Measurements from ENCODE around the gene TBC1D1. TPM values are rescaled to one million over a fixed set of nuclear protein-coding genes. Genes with fewer than 3 reads are reported as not detected.

Gene TBC1D1
- total RNA-seq, 4 donors from 2014 or later, result 15.9 to 24.0 (median 20.0) TPM

GRCh38 chr4:38102957-38103588, 212.2 kb downstream of the TBC1D1 start:
- H3K4me3 ChIP-seq (ENCODE audit: low read depth, poor library complexity, severe bottlenecking), result no peak overlapping the region
- intact Hi-C loops (cut with DNase I; ENCODE audit: low total_unique reads), result no loop called here
- WGBS, 2 donors, result 54 to 55% methylated on average over 7 of the region's 7 CpGs
- TF ChIP-seq CTCF (IDR thresholded peaks at IDR 0.05), result no peak
- TF ChIP-seq POLR2A (IDR thresholded peaks at IDR 0.05), result no peak
- no peak for DNase-seq (ENCODE audit: low spot score in 2 of 2)

GRCh38 chr4:38105475-38106220, 214.8 kb downstream of the TBC1D1 start:
- H3K4me3 ChIP-seq (ENCODE audit: low read depth, poor library complexity, severe bottlenecking), result no peak overlapping the region
- no peak for TF ChIP-seq CTCF (IDR thresholded peaks at IDR 0.05)
- TF ChIP-seq POLR2A (IDR thresholded peaks at IDR 0.05), result no peak
- 66 to 82% methylated on average over 6 to 7 of the region's 7 CpGs for WGBS, 2 donors
- intact Hi-C loops (cut with DNase I; ENCODE audit: low total_unique reads), result no loop called here
- no peak for DNase-seq (ENCODE audit: low spot score in 2 of 2)

- intact Hi-C loops (cut with DNase I; ENCODE audit: low total_unique reads), result no loop called here
- WGBS, 2 donors, result 83 to 87% methylated on average over 4 of the region's 4 CpGs
- no peak overlapping the region for H3K4me3 ChIP-seq (ENCODE audit: low read depth, poor library complexity, severe bottlenecking)
- TF ChIP-seq POLR2A (IDR thresholded peaks at IDR 0.05) (no peak), CTCF (IDR thresholded peaks at IDR 0.05) (no peak)
- no peak for DNase-seq (ENCODE audit: low spot score in 2 of 2)
These were observed 215.4 kb downstream of the TBC1D1 start for GRCh38 chr4:38106311-38106710.

- 80 to 92% methylated on average over 10 of the region's 10 CpGs for WGBS, 2 donors
- intact Hi-C loops (cut with DNase I; ENCODE audit: low total_unique reads), result no loop called here
- H3K4me3 ChIP-seq (ENCODE audit: low read depth, poor library complexity, severe bottlenecking), result no peak overlapping the region
- peak in 1 of 2 donors; percentile 82 for DNase-seq (ENCODE audit: low spot score in 2 of 2)
- no peak for TF ChIP-seq POLR2A (IDR thresholded peaks at IDR 0.05)
- no peak for TF ChIP-seq CTCF (IDR thresholded peaks at IDR 0.05)
These were observed 216.1 kb downstream of the TBC1D1 start for GRCh38 chr4:38106886-38107514.

GRCh38 chr4:38107818-38108217, 216.9 kb downstream of the TBC1D1 start:
- DNase-seq (ENCODE audit: low spot score in 2 of 2), result no peak
- WGBS, 2 donors, result 81 to 94% methylated on average over 2 of the region's 2 CpGs

More at GRCh38 chr4:38107818-38108217, 216.9 kb downstream of the TBC1D1 start:
- H3K4me3 ChIP-seq (ENCODE audit: low read depth, poor library complexity, severe bottlenecking), result no peak overlapping the region
- no peak for TF ChIP-seq POLR2A (IDR thresholded peaks at IDR 0.05)
- no peak for TF ChIP-seq CTCF (IDR thresholded peaks at IDR 0.05)
- intact Hi-C loops (cut with DNase I; ENCODE audit: low total_unique reads), result no loop called here
